Keratinocyte (primary cell): Measurements from ENCODE around the gene ALDH3A1. TPM values are rescaled to one million over a fixed set of nuclear protein-coding genes. Genes with fewer than 3 reads are reported as not detected.

Experiments used
- DNase-seq: peaks from one replicate; pipeline ENCODE4 v3.0.0-alpha.2; 2011; ENCODE audit warnings: low read depth, missing footprints, low spot score
- FAIRE-seq: peaks from 2 replicates; lab custom pipeline; 2011; peaks lifted over from hg19 to GRCh38; lab: Jason Lieb, UNC
- H2AFZ ChIP-seq: 2 replicates; pipeline ENCODE4 v1.6.0; 2012; ENCODE audit warnings: low read length, control low read depth, inconsistent platforms; ENCODE audit not compliant: control insufficient read depth
- H3K27ac ChIP-seq: 2 replicates; pipeline ENCODE4 v1.5.1; 2011; ENCODE audit warnings: low read length; ENCODE audit not compliant: control insufficient read depth, insufficient read depth
- H3K27me3 ChIP-seq: 3 replicates; pipeline ENCODE4 v1.6.0; 2011; ENCODE audit warnings: low read length; ENCODE audit not compliant: control insufficient read depth, insufficient read depth; ENCODE audit errors: extremely low read depth
- H3K36me3 ChIP-seq, 2 experiments: 2 replicates in 1 of 2; 3 replicates in 1 of 2; pipeline ENCODE4 v1.5.1; 2011; ENCODE audit warnings: low read length in 2 of 2, mild to moderate bottlenecking in 1 of 2; ENCODE audit not compliant: control insufficient read depth in 2 of 2, insufficient read depth in 2 of 2; ENCODE audit errors: extremely low read depth in 1 of 2
- H3K4me1 ChIP-seq: 3 replicates; pipeline ENCODE4 v1.5.1; 2011; ENCODE audit warnings: low read length; ENCODE audit not compliant: control insufficient read depth, insufficient read depth; ENCODE audit errors: extremely low read depth
- H3K4me2 ChIP-seq: 3 replicates; pipeline ENCODE4 v1.6.0; 2011; ENCODE audit warnings: low read depth, low read length; ENCODE audit not compliant: control insufficient read depth, insufficient read depth; ENCODE audit errors: extremely low read depth
- H3K4me3 ChIP-seq, 3 experiments: fragments of 200-600 bp in 1 of 3; sonication (generic) in 1 of 3; 2 replicates in 2 of 3; 3 replicates in 1 of 3; pipeline ENCODE4 v1.5.1; 2011 to 2016; ENCODE audit warnings: low read length in 3 of 3, mild to moderate bottlenecking in 3 of 3, control low read depth in 2 of 3, inconsistent platforms in 1 of 3, low read depth in 1 of 3, mixed read lengths in 1 of 3, mixed run types in 1 of 3, moderate library complexity in 1 of 3; ENCODE audit not compliant: control insufficient read depth in 2 of 3, insufficient read depth in 2 of 3; ENCODE audit errors: extremely low read depth in 1 of 3
- H3K79me2 ChIP-seq: 2 replicates; pipeline ENCODE4 v1.6.0; 2012; ENCODE audit warnings: low read length; ENCODE audit not compliant: control insufficient read depth, insufficient read depth
- H3K9ac ChIP-seq: 3 replicates; pipeline ENCODE4 v1.6.0; 2011; ENCODE audit warnings: low read length; ENCODE audit not compliant: control insufficient read depth, insufficient read depth; ENCODE audit errors: extremely low read depth
- H3K9me1 ChIP-seq: 3 replicates; pipeline ENCODE4 v1.6.0; 2011; ENCODE audit warnings: low read length; ENCODE audit not compliant: control insufficient read depth, insufficient read depth; ENCODE audit errors: extremely low read depth
- H3K9me3 ChIP-seq: 2 replicates; pipeline ENCODE4 v1.5.1; 2012; ENCODE audit warnings: low read depth, low read length; ENCODE audit not compliant: control insufficient read depth
- H4K20me1 ChIP-seq: 3 replicates; pipeline ENCODE4 v1.6.0; 2011; ENCODE audit warnings: low read length; ENCODE audit not compliant: control insufficient read depth, insufficient read depth; ENCODE audit errors: extremely low read depth
- EZH2 ChIP-seq: IDR thresholded peaks from one replicate; pipeline ENCODE4 v1.6.1; 2012; ENCODE audit warnings: inconsistent platforms, mild to moderate bottlenecking, low read length, moderate library complexity
- dilution Hi-C: fragments of 300-500 bp; cut with MboI; formaldehyde crosslinking; loops from one replicate; pipeline ENCODE4 v1.7.0; 2020; ENCODE audit warnings: low sequenced_read_pairs; ENCODE audit not compliant: extremely low pct_ligation_motif_present
- polyA plus RNA-seq, 5 experiments: library from polyadenylated mRNA; depleted of rRNA in 3 of 5; stranded (reverse) in 3 of 5; stranded (forward) in 1 of 5; unstranded in 1 of 5; fragments of >200 nt; gene quantifications; 1 replicate in 1 of 5; 2 replicates in 3 of 5; 3 replicates in 1 of 5; pipeline versions ENCODE4 v1.2.1 to v1.2.3, GENCODE V29; 2011 to 2012; ENCODE audit warnings: missing spikeins in 2 of 5, low read depth in 1 of 5, low replicate concordance in 1 of 5
- TF ChIP-seq, protein P1 (sequence below), 3 experiments: IDR thresholded peaks in 1 of 3; conservative IDR thresholded peaks in 1 of 3; optimal IDR thresholded peaks in 1 of 3; 2 replicates in 2 of 3; 3 replicates in 1 of 3; pipeline versions ENCODE3 to v1.5.1; 2011; ENCODE audit warnings: low read length in 3 of 3, mild to moderate bottlenecking in 3 of 3, moderate library complexity in 2 of 3, control low read depth in 1 of 3, inconsistent platforms in 1 of 3; ENCODE audit not compliant: insufficient read depth in 2 of 3; ENCODE audit errors: extremely low read depth in 1 of 3

The ALDH3A1 gene
- polyA plus RNA-seq, 1 donor (not counting 4 experiments of a cell fraction or from before 2014, with no cell fraction given) = 5.8 TPM

- Histone ChIP-seq H3K27ac (peak overlapping the region; percentile 19), H3K27me3 (no peaks in the 10 kb centered on the region), H4K20me1 (no peaks in the 10 kb centered on the region), H3K79me2 (no peaks in the 10 kb centered on the region), H3K4me3 (no peak overlapping the region), H3K4me2 (peak overlapping the region; percentile 25), H3K9me3 (no peaks in the 10 kb centered on the region), H3K9ac (no peak overlapping the region), H2AFZ (peak overlapping the region; percentile 21), H3K36me3 (no peaks in the 10 kb centered on the region), H3K4me1 (peaks cover 65% of the 10 kb centered on the region), H3K9me1 (no peaks in the 10 kb centered on the region)
- DNase-seq (no peak), FAIRE-seq (no peak)
- dilution Hi-C loops = no loop called here
- TF ChIP-seq, protein P1, sequence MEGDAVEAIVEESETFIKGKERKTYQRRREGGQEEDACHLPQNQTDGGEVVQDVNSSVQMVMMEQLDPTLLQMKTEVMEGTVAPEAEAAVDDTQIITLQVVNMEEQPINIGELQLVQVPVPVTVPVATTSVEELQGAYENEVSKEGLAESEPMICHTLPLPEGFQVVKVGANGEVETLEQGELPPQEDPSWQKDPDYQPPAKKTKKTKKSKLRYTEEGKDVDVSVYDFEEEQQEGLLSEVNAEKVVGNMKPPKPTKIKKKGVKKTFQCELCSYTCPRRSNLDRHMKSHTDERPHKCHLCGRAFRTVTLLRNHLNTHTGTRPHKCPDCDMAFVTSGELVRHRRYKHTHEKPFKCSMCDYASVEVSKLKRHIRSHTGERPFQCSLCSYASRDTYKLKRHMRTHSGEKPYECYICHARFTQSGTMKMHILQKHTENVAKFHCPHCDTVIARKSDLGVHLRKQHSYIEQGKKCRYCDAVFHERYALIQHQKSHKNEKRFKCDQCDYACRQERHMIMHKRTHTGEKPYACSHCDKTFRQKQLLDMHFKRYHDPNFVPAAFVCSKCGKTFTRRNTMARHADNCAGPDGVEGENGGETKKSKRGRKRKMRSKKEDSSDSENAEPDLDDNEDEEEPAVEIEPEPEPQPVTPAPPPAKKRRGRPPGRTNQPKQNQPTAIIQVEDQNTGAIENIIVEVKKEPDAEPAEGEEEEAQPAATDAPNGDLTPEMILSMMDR (optimal IDR thresholded peaks at IDR 0.05 in 1 of 3, IDR thresholded peaks at IDR 0.05 in 1 of 3, conservative IDR thresholded peaks at IDR 0.05 in 1 of 3; ENCODE audit: extremely low read depth in 1 of 3, insufficient read depth in 2 of 3, low read length in 3 of 3) = no peak
- TF ChIP-seq EZH2 = no peak
Measured at GRCh38 chr17:19750020-19750572, 2.0 kb upstream of the ALDH3A1 start.

DNA sequence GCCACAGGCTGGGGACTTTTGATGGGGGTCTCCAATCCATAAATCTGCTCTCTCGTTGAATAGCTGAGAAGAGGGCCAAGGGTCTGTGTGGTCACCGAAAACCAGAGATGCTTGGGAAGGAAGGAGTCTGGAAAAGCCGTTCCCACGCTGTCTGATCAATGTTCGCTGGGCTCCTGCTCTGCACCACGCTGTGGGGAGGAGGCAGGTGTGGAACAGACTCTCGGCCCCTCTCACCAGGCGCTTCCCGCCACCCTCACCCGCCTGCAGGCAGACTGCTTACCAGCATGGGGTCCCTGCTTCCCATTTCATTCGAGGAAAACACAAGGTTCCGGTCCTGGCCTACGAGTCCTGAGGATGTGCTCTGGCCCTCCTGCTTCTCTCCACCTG lies 702 bp upstream of the ALDH3A1 start:
- DNase-seq = no peak
- no peaks in the 10 kb centered on the region for H4K20me1 ChIP-seq
- no peak for TF ChIP-seq EZH2
- H3K36me3 ChIP-seq = no peaks in the 10 kb centered on the region
- H3K4me3 ChIP-seq = no peak overlapping the region
- H3K9me3 ChIP-seq = no peaks in the 10 kb centered on the region
- H2AFZ ChIP-seq = peak overlapping the region; percentile 11
- H3K79me2 ChIP-seq = no peaks in the 10 kb centered on the region
- FAIRE-seq = no peak
- peak overlapping the region; percentile 24 for H3K9ac ChIP-seq
- peaks cover 64% of the 10 kb centered on the region for H3K4me1 ChIP-seq
- H3K27ac ChIP-seq = no peak overlapping the region
- no peaks in the 10 kb centered on the region for H3K27me3 ChIP-seq
- H3K9me1 ChIP-seq = no peaks in the 10 kb centered on the region
- H3K4me2 ChIP-seq = peak overlapping the region; percentile 64
- dilution Hi-C loops = no loop called here
